LNCaP clone FGC (cell line): Measurements from ENCODE around the gene LRRC40.

Experiments
- DNase-seq: peaks from one replicate; pipeline ENCODE4 v3.0.0-alpha.2; 2011; ENCODE audit warnings: low read depth
- H3K4me3 ChIP-seq: 2 replicates; pipeline ENCODE4 v1.5.1; 2011; ENCODE audit warnings: mild to moderate bottlenecking, low read depth, low read length, control low read depth
- TF ChIP-seq, protein P1 (sequence below): IDR thresholded peaks from 2 replicates; pipeline ENCODE4 v1.5.1; 2012; ENCODE audit warnings: mild to moderate bottlenecking; ENCODE audit not compliant: control insufficient read depth, insufficient read depth; ENCODE audit errors: extremely low read depth

LRRC40 gene

DNA sequence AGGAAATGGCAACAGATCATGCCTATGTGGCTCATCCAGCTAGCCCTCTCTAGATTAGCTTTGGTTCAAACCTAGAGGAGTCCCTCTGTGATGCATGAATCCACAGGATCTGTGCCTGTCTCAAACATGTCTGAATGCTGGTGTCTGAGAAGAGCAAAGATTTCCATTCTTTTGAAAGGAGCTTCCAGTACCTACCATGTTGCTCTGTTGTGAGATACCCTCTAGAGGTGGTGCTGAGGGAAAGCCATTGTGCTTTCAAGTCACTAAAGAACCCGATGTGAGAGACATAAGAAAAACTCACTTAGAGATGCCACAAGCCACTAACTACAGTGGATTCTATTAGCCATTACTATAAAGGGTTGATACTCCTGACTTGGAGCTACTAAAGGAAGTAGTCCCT is 103.6 kb downstream of the LRRC40 start:
- DNase-seq: no peak
- H3K4me3 ChIP-seq: no peak overlapping the region
- TF ChIP-seq, protein P1, sequence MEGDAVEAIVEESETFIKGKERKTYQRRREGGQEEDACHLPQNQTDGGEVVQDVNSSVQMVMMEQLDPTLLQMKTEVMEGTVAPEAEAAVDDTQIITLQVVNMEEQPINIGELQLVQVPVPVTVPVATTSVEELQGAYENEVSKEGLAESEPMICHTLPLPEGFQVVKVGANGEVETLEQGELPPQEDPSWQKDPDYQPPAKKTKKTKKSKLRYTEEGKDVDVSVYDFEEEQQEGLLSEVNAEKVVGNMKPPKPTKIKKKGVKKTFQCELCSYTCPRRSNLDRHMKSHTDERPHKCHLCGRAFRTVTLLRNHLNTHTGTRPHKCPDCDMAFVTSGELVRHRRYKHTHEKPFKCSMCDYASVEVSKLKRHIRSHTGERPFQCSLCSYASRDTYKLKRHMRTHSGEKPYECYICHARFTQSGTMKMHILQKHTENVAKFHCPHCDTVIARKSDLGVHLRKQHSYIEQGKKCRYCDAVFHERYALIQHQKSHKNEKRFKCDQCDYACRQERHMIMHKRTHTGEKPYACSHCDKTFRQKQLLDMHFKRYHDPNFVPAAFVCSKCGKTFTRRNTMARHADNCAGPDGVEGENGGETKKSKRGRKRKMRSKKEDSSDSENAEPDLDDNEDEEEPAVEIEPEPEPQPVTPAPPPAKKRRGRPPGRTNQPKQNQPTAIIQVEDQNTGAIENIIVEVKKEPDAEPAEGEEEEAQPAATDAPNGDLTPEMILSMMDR: no peak

- TF ChIP-seq, protein P1: no peak
- DNase-seq: no peak
- H3K4me3 ChIP-seq: no peak overlapping the region
Observed at GRCh38 chr1:70101231-70101630, 104.1 kb downstream of the LRRC40 start.
